SK-MEL-5 (cell line): ENCODE measurements around the gene GALNTL6. TPM values are rescaled to one million over a fixed set of nuclear protein-coding genes. Genes with fewer than 3 reads are reported as not detected.
A peak's percentile ranks its signal among the peaks of the same experiment; 100 is the strongest.

Experiments
- DNase-seq: peaks from one replicate; pipeline ENCODE4 v3.0.0-alpha.2; 2016; ENCODE audit warnings: low read depth, low spot score
- in situ Hi-C: cut with HindIII; loops from 2 replicates; pipeline ENCODE4 v1.10.0; 2016; ENCODE audit warnings: low sequenced_read_pairs, high pct_unique_total_duplicates, low pct_unique_long_range_greater_than_20kb
- total RNA-seq: library from RNA; depleted of rRNA; stranded (reverse); fragments of >200 nt; shearing (Covaris generic); gene quantifications from 2 replicates; pipeline ENCODE4 v1.2.3, GENCODE V29; 2014

GALNTL6 gene
- total RNA-seq, 1 experiment from 2014 or later = 2.4 TPM

DNA sequence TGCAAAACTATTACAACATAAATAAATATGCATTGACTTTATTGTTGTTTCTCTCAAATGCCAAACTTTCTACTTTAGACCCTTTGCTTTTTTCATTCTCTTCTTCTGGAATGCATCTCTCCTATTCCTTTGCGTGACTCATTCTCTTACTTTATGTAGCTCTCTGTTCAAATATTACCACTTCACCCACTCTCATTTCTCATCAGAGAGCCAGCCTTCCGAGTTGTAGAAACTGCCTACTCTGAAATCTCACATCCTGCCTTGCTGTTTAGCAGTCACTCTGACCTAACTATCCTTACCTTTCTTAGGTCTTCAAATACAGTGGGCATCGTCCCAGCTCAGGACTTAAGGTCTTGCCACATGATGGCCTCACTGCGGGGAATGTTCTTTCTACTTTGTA lies 143.5 kb downstream of the GALNTL6 start:
- no peak for DNase-seq
- in situ Hi-C loops = no loop called here

DNA sequence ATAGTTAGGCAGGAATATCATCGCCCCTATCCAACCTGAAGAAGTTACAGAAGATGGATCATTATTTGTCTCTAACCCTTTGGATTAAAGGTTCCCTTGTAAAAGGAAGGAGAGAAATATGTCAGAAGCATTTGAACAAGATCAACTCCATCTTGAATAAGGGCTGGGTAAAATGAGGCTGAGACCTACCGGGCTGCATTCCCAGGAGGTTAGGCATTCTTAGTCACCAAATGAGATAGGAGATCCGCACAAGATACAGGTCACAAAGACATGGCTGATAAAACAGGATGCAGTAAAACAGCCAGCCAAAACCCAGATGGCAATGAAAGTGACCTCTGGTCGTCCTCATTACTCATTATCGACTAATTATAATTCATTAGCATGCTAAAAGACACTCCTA lies 148.9 kb downstream of the GALNTL6 start:
- DNase-seq = no peak
- in situ Hi-C loops = no loop called here

DNA sequence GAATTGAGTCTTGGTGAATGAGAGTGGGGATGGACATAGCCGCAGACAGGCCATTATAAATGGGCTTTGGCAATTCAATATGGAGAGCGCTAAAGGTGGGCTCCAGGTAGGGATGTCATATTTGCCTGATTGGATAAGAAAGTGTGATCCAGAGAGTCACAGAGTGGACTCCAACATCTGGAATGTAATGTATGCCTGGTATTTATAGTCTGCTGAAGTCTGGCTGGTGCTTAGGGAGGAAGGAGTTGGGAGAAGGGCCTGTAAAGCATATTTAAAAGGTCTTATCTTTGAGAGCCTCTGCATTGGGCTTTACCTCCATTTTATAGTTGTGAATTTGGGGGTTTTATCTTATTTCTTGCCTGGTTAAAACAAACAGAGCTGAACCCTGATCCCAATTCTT lies 153.2 kb downstream of the GALNTL6 start:
- in situ Hi-C loops = no loop called here
- DNase-seq = no peak

DNA sequence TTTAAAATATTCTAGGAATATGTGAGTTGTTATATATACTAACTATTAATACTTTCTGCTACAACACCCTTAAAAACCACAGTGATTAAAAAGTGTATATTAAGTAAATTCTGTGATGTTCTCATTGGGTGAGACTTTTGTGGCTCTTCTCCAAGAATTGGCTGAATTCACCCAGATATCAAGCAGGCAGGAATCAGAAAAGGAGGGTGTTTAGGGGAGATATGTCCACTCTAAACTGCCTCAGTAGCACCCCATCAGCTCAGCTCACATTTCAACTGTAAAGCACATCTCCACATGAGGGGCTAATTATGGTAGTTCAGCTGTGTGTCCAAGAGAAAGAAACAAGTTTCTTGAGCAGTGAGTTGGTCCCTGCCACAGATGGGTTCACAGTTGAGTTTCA lies 165.0 kb downstream of the GALNTL6 start:
- no peak for DNase-seq
- in situ Hi-C loops = no loop called here

DNA sequence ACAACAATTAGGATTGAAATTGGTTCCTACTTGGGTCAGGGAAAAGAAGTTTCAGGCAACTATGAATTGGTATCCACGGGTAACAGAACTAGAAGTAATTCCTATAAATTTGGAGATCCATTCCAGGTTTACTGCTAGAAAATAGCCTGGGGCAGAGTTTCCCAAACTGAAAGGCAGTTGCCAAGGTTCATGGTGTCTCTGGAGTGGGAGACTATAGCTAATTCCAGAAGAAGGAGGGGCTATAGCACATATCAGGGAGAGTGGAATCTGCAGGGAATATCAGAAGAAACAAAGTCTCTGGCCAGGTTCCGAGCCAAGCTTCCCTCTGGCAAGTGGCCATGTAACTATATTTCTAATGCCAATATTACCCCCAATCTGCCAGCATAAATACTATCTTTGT lies 166.3 kb downstream of the GALNTL6 start:
- in situ Hi-C loops = no loop called here
- DNase-seq = no peak

DNA sequence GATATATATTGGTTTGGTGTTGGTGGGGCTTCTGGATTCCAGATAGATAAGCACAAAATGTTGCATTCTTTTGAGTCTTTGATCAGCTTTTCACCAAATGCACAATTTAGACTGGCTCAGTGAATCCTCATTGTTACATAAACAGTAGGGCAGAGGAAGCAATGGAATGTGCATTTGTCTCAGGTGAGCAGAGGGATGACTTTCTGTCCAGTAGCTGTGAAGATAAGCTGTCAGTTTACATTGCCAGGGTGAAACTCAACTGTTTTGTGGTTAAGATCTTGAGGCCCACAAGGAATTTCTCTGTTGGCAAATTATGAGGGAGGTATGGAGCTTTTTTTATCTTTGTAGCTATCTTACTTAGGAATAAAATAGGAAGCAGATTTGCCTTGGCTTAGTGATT lies 168.0 kb downstream of the GALNTL6 start:
- no peak for DNase-seq
- in situ Hi-C loops = no loop called here

GRCh38 chr4:171983935-171984805 lies 171.0 kb downstream of the GALNTL6 start:
- no peak for DNase-seq
- in situ Hi-C loops = no loop called here

DNA sequence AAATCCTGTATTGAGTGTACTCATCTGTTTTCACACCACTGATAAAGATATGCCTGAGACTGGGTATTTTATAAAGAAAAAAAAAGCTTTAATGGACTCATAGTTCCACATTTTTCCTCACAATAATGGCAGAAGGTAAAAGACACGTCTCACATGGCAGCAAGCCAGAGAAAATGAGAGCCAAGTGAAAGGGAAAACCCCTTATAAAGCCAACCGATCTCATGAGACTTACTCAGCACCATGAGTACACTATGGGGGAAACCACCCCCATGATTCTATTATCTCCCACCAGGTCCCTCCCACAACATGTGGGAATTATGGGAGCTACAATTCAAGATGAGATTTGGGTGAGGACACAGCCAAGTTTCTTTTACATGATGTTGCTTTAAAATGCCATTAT lies 171.9 kb downstream of the GALNTL6 start:
- no peak for DNase-seq
- in situ Hi-C loops = no loop called here

DNA sequence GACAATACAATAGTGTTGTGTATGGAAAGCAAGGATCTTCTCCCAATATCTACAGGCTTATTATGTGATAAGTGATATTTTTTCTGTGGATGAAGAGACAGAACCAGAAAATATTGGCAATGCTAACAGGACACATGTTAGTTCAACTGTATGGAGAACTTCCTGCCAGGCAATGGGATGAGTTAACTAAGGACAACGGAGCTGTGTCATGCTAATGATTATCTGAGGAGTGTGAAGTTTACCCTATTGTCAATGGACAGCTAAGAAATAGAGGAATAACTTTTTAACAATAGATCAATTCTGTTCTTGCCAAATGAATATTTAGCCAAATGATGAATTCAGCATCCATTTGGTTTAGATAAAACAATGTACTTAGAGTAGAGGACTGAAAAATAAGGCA lies 180.0 kb downstream of the GALNTL6 start:
- in situ Hi-C loops = no loop called here
- no peak for DNase-seq

DNA sequence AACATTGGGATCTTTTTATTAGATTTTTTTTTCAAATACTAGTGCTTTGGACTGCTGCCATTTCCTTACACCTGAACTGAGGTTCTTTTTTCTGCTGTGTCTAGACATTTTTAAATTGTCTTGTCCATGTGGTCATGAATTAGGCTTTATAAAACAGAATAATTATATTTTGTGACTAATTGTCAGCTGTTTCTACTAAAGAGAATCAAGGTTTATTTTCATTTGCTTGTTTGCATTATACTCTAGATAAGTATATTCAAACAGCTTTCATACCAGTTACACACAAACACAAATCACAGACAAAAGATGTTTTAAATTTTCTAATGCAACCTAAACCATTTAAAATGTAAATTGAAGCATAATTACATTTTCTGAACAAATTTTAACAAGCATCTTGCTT lies 194.7 kb downstream of the GALNTL6 start:
- DNase-seq = no peak
- in situ Hi-C loops = no loop called here

- in situ Hi-C loops = no loop called here
- no peak for DNase-seq
Measured at GRCh38 chr4:172009446-172010230, 196.4 kb downstream of the GALNTL6 start.

GRCh38 chr4:172011196-172011595 lies 198.0 kb downstream of the GALNTL6 start:
- no peak for DNase-seq
- in situ Hi-C loops = no loop called here

GRCh38 chr4:172018358-172018757 lies 205.2 kb downstream of the GALNTL6 start:
- in situ Hi-C loops = no loop called here
- DNase-seq = no peak

- no peak for DNase-seq
- in situ Hi-C loops = no loop called here
Measured at GRCh38 chr4:172035562-172035961, 222.4 kb downstream of the GALNTL6 start.

DNA sequence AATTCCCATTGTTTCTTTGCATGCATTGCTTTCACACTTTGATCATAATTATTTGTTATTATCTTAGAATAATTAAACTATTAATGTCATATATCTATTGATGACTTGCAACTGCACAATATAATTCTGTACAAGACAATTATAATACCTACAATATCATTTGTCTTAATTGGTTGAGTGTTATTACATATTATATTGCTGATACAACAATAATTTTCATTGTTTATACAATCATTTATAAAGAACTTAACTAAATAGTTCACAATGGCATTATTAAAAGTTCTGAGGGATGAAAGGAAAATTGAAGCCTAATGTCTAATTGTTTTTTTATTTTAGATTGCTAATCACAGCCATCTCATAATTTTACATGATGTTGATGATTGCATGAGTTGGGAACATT lies 227.6 kb downstream of the GALNTL6 start:
- in situ Hi-C loops = no loop called here
- DNase-seq = no peak

- in situ Hi-C loops = no loop called here
- DNase-seq = peak; percentile 9
Measured at GRCh38 chr4:172042714-172043114, 229.5 kb downstream of the GALNTL6 start.

- in situ Hi-C loops = no loop called here
- DNase-seq = no peak
Measured at GRCh38 chr4:172045981-172046380, 232.8 kb downstream of the GALNTL6 start.

DNA sequence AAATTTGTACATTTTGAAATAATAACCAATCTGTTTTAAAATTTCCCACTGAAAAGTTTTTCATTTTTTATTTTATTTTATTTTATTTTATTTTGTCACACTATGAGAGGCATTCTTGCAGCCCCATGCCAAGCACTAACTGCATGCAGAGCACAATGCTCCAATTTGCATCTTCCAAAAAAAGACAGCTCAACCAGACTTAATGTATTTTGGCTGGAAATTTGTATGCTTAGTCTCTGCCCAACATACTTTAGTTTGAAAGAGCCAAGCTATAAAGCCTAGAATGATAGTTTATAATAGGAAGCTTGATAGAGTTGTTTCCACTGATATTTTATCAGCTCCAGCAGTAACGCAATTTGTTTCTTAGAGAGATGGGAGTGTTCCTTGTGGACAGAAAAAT lies 235.5 kb downstream of the GALNTL6 start:
- in situ Hi-C loops = no loop called here
- DNase-seq = no peak

DNA sequence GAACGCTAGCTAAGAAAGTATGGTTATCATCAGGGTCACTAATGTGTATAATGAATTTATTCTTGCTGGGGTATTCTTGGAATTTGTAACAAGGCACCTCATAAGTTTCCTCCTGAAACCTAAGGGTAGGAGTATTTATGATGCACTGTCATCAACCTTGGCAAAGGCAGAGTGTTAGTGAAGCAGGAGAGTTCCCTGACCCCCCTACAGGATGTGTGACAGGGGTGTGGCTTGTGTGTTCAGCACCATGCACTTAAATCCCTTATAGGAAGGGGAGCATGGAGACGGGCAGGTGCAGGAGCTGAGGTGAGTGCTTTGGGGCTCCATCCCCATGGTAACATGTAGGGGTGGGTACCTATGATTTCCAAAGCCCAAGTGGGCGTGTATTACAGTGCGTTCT lies 237.7 kb downstream of the GALNTL6 start:
- no peak for DNase-seq
- in situ Hi-C loops = no loop called here
